GM04504 (cell line): ENCODE measurements around the gene SH3RF1.

Experiments
- DNase-seq: peaks from one replicate; pipeline ENCODE4 v3.0.0-alpha.2; 2012; ENCODE audit warnings: low read depth

Gene SH3RF1

GRCh38 chr4:169163495-169163894 is 107.3 kb downstream of the SH3RF1 start:
- DNase-seq = no peak

GRCh38 chr4:169160825-169161224 is 109.9 kb downstream of the SH3RF1 start:
- peak; percentile 58 for DNase-seq

- peak; percentile 42 for DNase-seq
Observed at GRCh38 chr4:169159624-169160171, 111.1 kb downstream of the SH3RF1 start.

GRCh38 chr4:169158861-169159260 is 111.9 kb downstream of the SH3RF1 start:
- no peak for DNase-seq

- no peak for DNase-seq
Observed at GRCh38 chr4:169158046-169158445, 112.7 kb downstream of the SH3RF1 start.

GRCh38 chr4:169156392-169156791 is 114.4 kb downstream of the SH3RF1 start:
- DNase-seq = no peak

- no peak for DNase-seq
Observed at GRCh38 chr4:169154121-169154520, 116.6 kb downstream of the SH3RF1 start.

- DNase-seq = no peak
Observed at GRCh38 chr4:169153481-169154087, 117.2 kb downstream of the SH3RF1 start.

- no peak for DNase-seq
Observed at GRCh38 chr4:169152899-169153298, 117.9 kb downstream of the SH3RF1 start.

GRCh38 chr4:169152098-169152497 is 118.7 kb downstream of the SH3RF1 start:
- no peak for DNase-seq

- DNase-seq = no peak
Observed at GRCh38 chr4:169151671-169152070, 119.1 kb downstream of the SH3RF1 start.

GRCh38 chr4:169150806-169151205 is 120.0 kb downstream of the SH3RF1 start:
- DNase-seq = no peak

- no peak for DNase-seq
Observed at GRCh38 chr4:169148885-169149284, 121.9 kb downstream of the SH3RF1 start.

- no peak for DNase-seq
Observed at GRCh38 chr4:169147191-169147590, 123.6 kb downstream of the SH3RF1 start.

- DNase-seq = no peak
Observed at GRCh38 chr4:169144061-169144600, 126.6 kb downstream of the SH3RF1 start.

- no peak for DNase-seq
Observed at GRCh38 chr4:169143335-169143734, 127.4 kb downstream of the SH3RF1 start.

GRCh38 chr4:169142906-169143305 is 127.8 kb downstream of the SH3RF1 start:
- no peak for DNase-seq

GRCh38 chr4:169142391-169142790 is 128.4 kb downstream of the SH3RF1 start:
- DNase-seq = no peak

GRCh38 chr4:169139021-169139420 is 131.7 kb downstream of the SH3RF1 start:
- no peak for DNase-seq

GRCh38 chr4:169137558-169137920 is 133.2 kb downstream of the SH3RF1 start:
- no peak for DNase-seq

- DNase-seq = no peak
Observed at GRCh38 chr4:169136796-169137557, 133.8 kb downstream of the SH3RF1 start.

GRCh38 chr4:169136330-169136729 is 134.4 kb downstream of the SH3RF1 start:
- DNase-seq = no peak

GRCh38 chr4:169135776-169136175 is 135.0 kb downstream of the SH3RF1 start:
- DNase-seq = no peak
